CD14-positive monocyte (primary cell): ENCODE measurements around the gene DNAJC7. TPM values are rescaled to one million over a fixed set of nuclear protein-coding genes. Genes with fewer than 3 reads are reported as not detected.

Experiments
- DNase-seq, 3 donors: peaks; one replicate each; pipeline ENCODE4 v3.0.0-alpha.2; 2011 to 2022
- H2AFZ ChIP-seq: 2 replicates; pipeline ENCODE4 v1.6.0; 2012; ENCODE audit warnings: mild to moderate bottlenecking, low read depth, low read length, inconsistent platforms; ENCODE audit not compliant: insufficient read depth, poor library complexity, severe bottlenecking
- H3K27ac ChIP-seq, 2 donors: 1 replicate in 1 of 2; 2 replicates in 1 of 2; pipeline ENCODE4 v1.5.1; 2012 to 2013; ENCODE audit warnings: low read length in 2 of 2, control low read depth in 1 of 2, inconsistent platforms in 1 of 2, low read depth in 1 of 2, mild to moderate bottlenecking in 1 of 2
- H3K27me3 ChIP-seq, 2 donors: one replicate each; pipeline versions ENCODE4 v1.6.0 to v1.6.1; 2011 to 2013; ENCODE audit warnings: low read length in 2 of 2; ENCODE audit not compliant: control insufficient read depth in 2 of 2, insufficient read depth in 2 of 2
- H3K36me3 ChIP-seq, 2 donors: replicated peaks in 1 of 2; 1 replicate in 1 of 2; 2 replicates in 1 of 2; pipeline versions ENCODE4 v1.5.1 to v1.6.1; 2012 to 2013; ENCODE audit warnings: low read length in 2 of 2, control low read depth in 1 of 2, inconsistent platforms in 1 of 2, mild to moderate bottlenecking in 1 of 2; ENCODE audit not compliant: insufficient read depth in 2 of 2, control insufficient read depth in 1 of 2
- H3K4me1 ChIP-seq, 2 donors: 1 replicate in 1 of 2; 2 replicates in 1 of 2; pipeline versions ENCODE4 v1.5.1 to v1.6.1; 2012 to 2013; ENCODE audit warnings: low read length in 2 of 2, control low read depth in 1 of 2, inconsistent platforms in 1 of 2, mild to moderate bottlenecking in 1 of 2, moderate library complexity in 1 of 2; ENCODE audit not compliant: insufficient read depth in 2 of 2, control insufficient read depth in 1 of 2
- H3K4me2 ChIP-seq: replicated peaks from 2 replicates; pipeline ENCODE3; 2012; ENCODE audit warnings: low read length, moderate library complexity, mild to moderate bottlenecking; ENCODE audit not compliant: poor library complexity, severe bottlenecking; ENCODE audit errors: extremely low read depth
- H3K4me3 ChIP-seq, 3 experiments: fragments of 200-600 bp in 1 of 3; sonication (generic) in 1 of 3; replicated peaks in 1 of 3; 1 replicate in 2 of 3; 2 replicates in 1 of 3; pipeline ENCODE4 v1.5.1; 2011 to 2013; ENCODE audit warnings: low read length in 3 of 3, mild to moderate bottlenecking in 3 of 3, control low read depth in 2 of 3, low read depth in 2 of 3, inconsistent platforms in 1 of 3, moderate library complexity in 1 of 3
- H3K79me2 ChIP-seq: 2 replicates; pipeline ENCODE4 v1.6.0; 2012; ENCODE audit warnings: mild to moderate bottlenecking, control low read depth, inconsistent platforms, low read length, moderate library complexity; ENCODE audit not compliant: insufficient read depth
- H3K9ac ChIP-seq: 2 replicates; pipeline ENCODE4 v1.6.0; 2017; ENCODE audit warnings: low read length, mild to moderate bottlenecking; ENCODE audit not compliant: insufficient read depth, poor library complexity, severe bottlenecking
- H3K9me3 ChIP-seq, 2 donors: replicated peaks in 1 of 2; 1 replicate in 1 of 2; 2 replicates in 1 of 2; pipeline versions ENCODE4 v1.5.1 to v1.6.1; 2012 to 2013; ENCODE audit warnings: low read length in 2 of 2, control low read depth in 1 of 2; ENCODE audit not compliant: control insufficient read depth in 1 of 2, insufficient read depth in 1 of 2
- H4K20me1 ChIP-seq: 2 replicates; pipeline ENCODE4 v1.6.0; 2012; ENCODE audit warnings: mild to moderate bottlenecking, low read length, control low read depth, moderate library complexity; ENCODE audit not compliant: insufficient read depth
- H3K27ac Mint-ChIP-seq, 7 donors: one replicate each; pipeline ENCODE4 v1.8.0; 2020; ENCODE audit warnings: mild to moderate bottlenecking in 7 of 7, mixed read lengths in 7 of 7, moderate library complexity in 6 of 7, inconsistent platforms in 2 of 7
- H3K27me3 Mint-ChIP-seq, 3 donors: one replicate each; pipeline ENCODE4 v1.8.0; 2021 to 2022; ENCODE audit warnings: low read depth in 3 of 3, mild to moderate bottlenecking in 3 of 3, mixed read lengths in 3 of 3, moderate library complexity in 3 of 3, inconsistent platforms in 1 of 3
- H3K36me3 Mint-ChIP-seq, 2 donors: one replicate each; pipeline ENCODE4 v1.8.0; 2020; ENCODE audit warnings: mixed read lengths in 2 of 2, inconsistent platforms in 1 of 2, mild to moderate bottlenecking in 1 of 2
- H3K4me1 Mint-ChIP-seq: one replicate; pipeline ENCODE4 v1.8.0; 2020; ENCODE audit warnings: mild to moderate bottlenecking, mixed read lengths
- H3K4me3 Mint-ChIP-seq, 2 donors: one replicate each; pipeline ENCODE4 v1.8.0; 2020; ENCODE audit warnings: mild to moderate bottlenecking in 2 of 2, mixed read lengths in 2 of 2, moderate library complexity in 1 of 2
- H3K9me3 Mint-ChIP-seq, 7 donors: one replicate each; pipeline ENCODE4 v1.8.0; 2020 to 2022; ENCODE audit warnings: mixed read lengths in 7 of 7, mild to moderate bottlenecking in 6 of 7, moderate library complexity in 6 of 7, inconsistent platforms in 2 of 7
- WGBS: methylation state at CpG from one replicate; pipeline ENCODE4 v1.1.5; 2013; ENCODE audit warnings: missing lambda C conversion rate; ENCODE audit not compliant: insufficient coverage; 5-methylcytosine and 5-hydroxymethylcytosine counted together
- intact Hi-C, 2 donors: fragments of 100-400 bp; cut with micrococcal nuclease; formaldehyde crosslinking; loops; one replicate each; pipeline versions ENCODE4 v1.15.0 to v1.15.1; 2023
- polyA plus RNA-seq, 3 donors: library from polyadenylated mRNA; depleted of rRNA in 1 of 3; unstranded in 2 of 3; stranded (reverse) in 1 of 3; fragments of 300-500 nt in 2 of 3; fragments of >200 nt in 1 of 3; fragmentation: Illumina TruSeq in 2 of 3; gene quantifications; 1 replicate in 2 of 3; 2 replicates in 1 of 3; pipeline ENCODE4 v1.2.3, GENCODE V29; 2012 to 2021
- TF ChIP-seq, protein P1 (sequence below): fragments of 200-600 bp; IDR thresholded peaks from one replicate; pipeline ENCODE4 v1.8.0; 2022; ENCODE audit warnings: antibody characterized with exemption, mild to moderate bottlenecking

DNAJC7 gene
- polyA plus RNA-seq, 3 donors: 29.1 to 79.7 (median 59.6) TPM

DNA sequence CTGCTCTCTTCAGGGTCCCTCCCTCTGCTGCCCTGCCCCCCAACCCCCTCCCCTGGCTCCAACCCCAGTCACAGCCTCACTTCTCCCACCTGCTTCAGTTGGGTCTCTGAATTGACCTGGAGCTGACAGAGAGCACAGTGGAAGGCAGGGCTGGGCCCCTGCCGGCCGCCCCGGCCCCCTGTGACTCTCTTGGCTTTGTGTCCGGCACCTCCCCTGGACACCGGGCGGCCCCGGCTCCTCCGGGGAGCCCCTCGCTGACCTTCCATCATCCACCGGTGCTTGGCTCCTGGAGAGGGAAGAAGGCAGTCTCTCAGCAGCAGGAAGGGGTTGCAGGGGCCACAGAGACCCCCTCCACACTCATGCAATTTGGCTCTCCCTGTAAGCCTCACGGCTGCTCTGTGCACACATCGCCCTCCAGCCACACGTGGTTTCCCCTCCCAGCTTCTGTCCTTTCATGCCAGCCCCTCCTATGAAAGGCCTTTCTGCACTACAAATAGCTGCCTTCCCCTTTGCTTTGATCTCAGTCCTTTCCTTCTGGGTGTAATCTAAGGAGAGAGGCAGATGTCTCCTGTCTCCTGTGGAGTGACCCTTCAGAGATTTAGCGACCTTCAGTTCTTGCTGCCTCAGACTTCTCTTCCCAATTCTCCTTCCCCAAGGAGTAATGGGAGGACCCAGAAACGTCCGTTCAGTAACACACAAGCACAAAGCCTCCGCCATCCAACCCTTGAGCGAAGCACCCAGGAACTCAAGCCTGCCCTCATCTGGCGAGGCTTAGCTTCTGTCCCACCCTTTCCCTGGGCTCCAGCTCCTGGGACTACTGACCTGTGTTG is 10.9 kb upstream of the DNAJC7 start:
- H3K9me3 ChIP-seq: no peaks in the 10 kb centered on the region
- WGBS: 75% methylated on average over 18 of the region's 19 CpGs
- peak overlapping the region in 3 of 7 donors; percentile 21 to 73 (median 28) for H3K27ac Mint-ChIP-seq
- H3K36me3 ChIP-seq: peaks cover 0 to 2% of the 10 kb centered on the region in 2 donors
- peaks cover 5% of the 10 kb centered on the region for H3K79me2 ChIP-seq
- H4K20me1 ChIP-seq: no peaks in the 10 kb centered on the region
- H3K36me3 Mint-ChIP-seq: peaks cover 11 to 17% of the 10 kb centered on the region in 2 donors
- H3K4me1 Mint-ChIP-seq: peaks cover 51% of the 10 kb centered on the region
- intact Hi-C loops: loop anchor here (5.0 to 10.0 kb wide), 4 partner anchors 34 to 157 kb away; partner anchors contain the start of genes HCRT (in 1 of the 2) and KCNH4 (in 1 of the 2)
- peaks cover 0 to 6% (median 0%) of the 10 kb centered on the region in 7 donors for H3K9me3 Mint-ChIP-seq
- peak in 1 of 3 donors; percentile 14 for DNase-seq
- peaks cover 46 to 53% of the 10 kb centered on the region in 2 donors for H3K4me1 ChIP-seq
- H2AFZ ChIP-seq: no peak overlapping the region
- peak overlapping the region in 1 of 2 donors; percentile 17 for H3K4me3 Mint-ChIP-seq
- H3K4me3 ChIP-seq: no peak overlapping the region
- TF ChIP-seq, protein P1, sequence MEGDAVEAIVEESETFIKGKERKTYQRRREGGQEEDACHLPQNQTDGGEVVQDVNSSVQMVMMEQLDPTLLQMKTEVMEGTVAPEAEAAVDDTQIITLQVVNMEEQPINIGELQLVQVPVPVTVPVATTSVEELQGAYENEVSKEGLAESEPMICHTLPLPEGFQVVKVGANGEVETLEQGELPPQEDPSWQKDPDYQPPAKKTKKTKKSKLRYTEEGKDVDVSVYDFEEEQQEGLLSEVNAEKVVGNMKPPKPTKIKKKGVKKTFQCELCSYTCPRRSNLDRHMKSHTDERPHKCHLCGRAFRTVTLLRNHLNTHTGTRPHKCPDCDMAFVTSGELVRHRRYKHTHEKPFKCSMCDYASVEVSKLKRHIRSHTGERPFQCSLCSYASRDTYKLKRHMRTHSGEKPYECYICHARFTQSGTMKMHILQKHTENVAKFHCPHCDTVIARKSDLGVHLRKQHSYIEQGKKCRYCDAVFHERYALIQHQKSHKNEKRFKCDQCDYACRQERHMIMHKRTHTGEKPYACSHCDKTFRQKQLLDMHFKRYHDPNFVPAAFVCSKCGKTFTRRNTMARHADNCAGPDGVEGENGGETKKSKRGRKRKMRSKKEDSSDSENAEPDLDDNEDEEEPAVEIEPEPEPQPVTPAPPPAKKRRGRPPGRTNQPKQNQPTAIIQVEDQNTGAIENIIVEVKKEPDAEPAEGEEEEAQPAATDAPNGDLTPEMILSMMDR: peak; percentile 22
- peaks cover 0 to 5% (median 4%) of the 10 kb centered on the region in 3 donors for H3K27me3 Mint-ChIP-seq
- H3K4me2 ChIP-seq: no peak overlapping the region
- H3K27me3 ChIP-seq: no peaks in the 10 kb centered on the region
- H3K27ac ChIP-seq: no peak overlapping the region
- no peak overlapping the region for H3K9ac ChIP-seq

DNA sequence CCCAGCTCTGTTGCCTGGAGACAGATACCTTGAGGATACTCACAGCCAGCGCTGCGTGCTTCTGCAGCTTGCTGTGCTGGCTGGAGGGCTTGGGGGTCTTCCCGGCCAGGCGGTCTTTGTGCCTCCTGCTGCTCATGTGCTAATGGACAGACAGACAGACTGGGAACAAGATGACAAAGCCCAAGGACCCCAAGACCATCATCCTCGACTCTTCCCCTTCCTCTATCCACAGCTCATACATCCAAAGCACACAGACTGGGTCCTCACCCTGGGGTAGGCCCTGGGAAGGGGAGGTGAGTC is 10.3 kb upstream of the DNAJC7 start:
- Histone ChIP-seq H3K9ac (no peak overlapping the region), H3K27me3 (no peaks in the 10 kb centered on the region), H2AFZ (no peak overlapping the region), H4K20me1 (no peaks in the 10 kb centered on the region), H3K9me3 (no peaks in the 10 kb centered on the region), H3K4me3 (no peak overlapping the region), H3K4me2 (no peak overlapping the region), H3K27ac (no peak overlapping the region), H3K36me3 (peaks cover 4 to 8% of the 10 kb centered on the region in 2 donors), H3K4me1 (peaks cover 52 to 59% of the 10 kb centered on the region in 2 donors), H3K79me2 (peaks cover 9% of the 10 kb centered on the region)
- H3K4me1 Mint-ChIP-seq: peaks cover 54% of the 10 kb centered on the region
- DNase-seq: no peak
- intact Hi-C loops: loop anchor here (5.0 to 10.0 kb wide), 4 partner anchors 35 to 157 kb away; partner anchors contain the start of genes HCRT (in 1 of the 2) and KCNH4 (in 1 of the 2)
- TF ChIP-seq, protein P1: no peak
- no peak overlapping the region for H3K27ac Mint-ChIP-seq
- 95% methylated on average over 3 of the region's 5 CpGs for WGBS
- H3K27me3 Mint-ChIP-seq: peaks cover 0 to 4% (median 4%) of the 10 kb centered on the region in 3 donors
- H3K4me3 Mint-ChIP-seq: no peak overlapping the region
- H3K9me3 Mint-ChIP-seq: peaks cover 0 to 6% (median 0%) of the 10 kb centered on the region in 7 donors
- peaks cover 13 to 22% of the 10 kb centered on the region in 2 donors for H3K36me3 Mint-ChIP-seq
